Measurements from ENCODE around the gene ZNF630. TPM values are rescaled to one million over a fixed set of nuclear protein-coding genes. Genes with fewer than 3 reads are reported as not detected.

Gene ZNF630
- total and polyA plus RNA-seq, 10 of the 15 experiments (the other 5 are each of a cell fraction or from before 2014, with no cell fraction given), result 0.96 to 1.9 (median 1.2) TPM

DNA sequence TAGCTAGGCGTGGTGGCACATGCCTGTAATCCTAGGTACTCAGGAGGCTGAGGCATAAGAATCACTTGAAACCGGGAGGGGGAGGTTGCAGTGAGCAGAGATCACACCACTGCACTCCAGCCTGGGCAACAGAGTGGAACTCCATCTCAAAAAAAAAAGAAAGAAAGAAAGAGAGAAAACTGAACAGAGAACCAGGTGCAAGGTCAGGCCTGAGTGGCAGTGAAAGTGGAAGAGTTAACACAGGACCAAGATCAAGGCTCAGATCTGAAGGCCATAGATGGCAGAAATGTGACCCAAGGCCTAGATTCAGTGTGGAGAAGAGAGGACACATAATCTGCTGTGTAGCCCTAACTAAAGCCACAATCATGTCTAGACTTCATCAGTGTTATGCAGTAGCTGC lies 4.9 kb upstream of the ZNF630 start:
- ChIA-PET POLR2A (no interaction called here), CTCF (no interaction called here), SMC1A (ENCODE audit: uncharacterized antibody, unreplicated experiment) (no interaction called here), RAD21 (ENCODE audit: unreplicated experiment) (no interaction called here)
- Histone ChIP-seq H2AFZ (ENCODE audit: control insufficient read depth, low read depth, low read length) (peak overlapping the region; percentile 21; the same call in 1 of the 2 replicates), H3K9me3 (replicated peaks; ENCODE audit: control insufficient read depth, insufficient read depth, low read length) (no peaks in the 10 kb centered on the region), H3K4me3 (no peak overlapping the region), H3K79me2 (ENCODE audit: control insufficient read depth, insufficient read depth, low read length) (no peaks in the 10 kb centered on the region), H3K36me3 (ENCODE audit: control insufficient read depth in 2 of 2, insufficient read depth in 2 of 2, low read length in 1 of 2) (no peaks in the 10 kb centered on the region), H4K20me1 (ENCODE audit: control insufficient read depth, insufficient read depth) (no peaks in the 10 kb centered on the region), H3K27me3 (replicated peaks in 1 of 2; ENCODE audit: control insufficient read depth in 2 of 2, insufficient read depth in 2 of 2, low read length in 1 of 2) (no peaks in the 10 kb centered on the region), H3K4me1 (ENCODE audit: control insufficient read depth, insufficient read depth, low read length) (no peaks in the 10 kb centered on the region), H3K9ac (ENCODE audit: control insufficient read depth, insufficient read depth, low read length) (no peak overlapping the region), H3K27ac (ENCODE audit: control insufficient read depth, insufficient read depth) (no peak overlapping the region), H3K4me2 (ENCODE audit: control insufficient read depth, insufficient read depth) (no peak overlapping the region)
- intact Hi-C loops (cut with micrococcal nuclease; ENCODE audit: unreplicated experiment), result no loop called here
- TF ChIP-seq SREBF2 (IDR thresholded peaks at IDR 0.05; ENCODE audit: low read length) (no peak), HDAC6 (IDR thresholded peaks at IDR 0.05; ENCODE audit: unreplicated experiment) (no peak), ZNF274 (IDR thresholded peaks at IDR 0.05; ENCODE audit: insufficient read depth, insufficient read length) (no peak), SUZ12 (IDR thresholded peaks at IDR 0.05; ENCODE audit: unreplicated experiment) (no peak), RELB (IDR thresholded peaks at IDR 0.05; ENCODE audit: low read depth) (no peak), TBL1XR1 (IDR thresholded peaks at IDR 0.05; ENCODE audit: low read depth, low read length) (no peak), BCL11A (IDR thresholded peaks at IDR 0.05; ENCODE audit: low read depth, low read length) (no peak), USF2 (IDR thresholded peaks at IDR 0.05; ENCODE audit: borderline replicate concordance, low read depth, low read length) (no peak), NFIC (IDR thresholded peaks at IDR 0.05; ENCODE audit: low read depth, low read length) (no peak)
- WGBS (ENCODE audit: insufficient coverage, insufficient replicate concordance, low lambda C conversion rate, missing lambda C conversion rate), result 0% methylated on average over 2 of the region's 2 CpGs
- BruUV-seq (replicated peaks), result no TSS peak
- FAIRE-seq (no peak), DNase-seq (ENCODE audit: low read depth, low spot score) (no peak), ATAC-seq (no peak)
- in situ Hi-C loops (cut with MboI), result no loop called here
